CD4-positive, alpha-beta T cell (primary cell): ENCODE results near the gene IL31. TPM values are rescaled to one million over a fixed set of nuclear protein-coding genes. Genes with fewer than 3 reads are reported as not detected.

Experiments
- ATAC-seq: fragments of 200-7000 bp; cut with Tn5 transposase; one replicate; pipeline ENCODE4 v1.10.0; 2022; ENCODE audit warnings: mild to moderate bottlenecking; ENCODE audit not compliant: poor library complexity
- CTCF ChIA-PET: fragments of 350-600 bp; sonication (Branson Sonifier 250); formaldehyde crosslinking; loops from one replicate; lab custom pipeline; 2021; ENCODE audit warnings: antibody characterized with exemption, inconsistent platforms; lab: Charles Lee
- POLR2A ChIA-PET: fragments of 350-600 bp; sonication (Branson Sonifier 250); formaldehyde crosslinking; loops from one replicate; lab custom pipeline; 2021; ENCODE audit warnings: antibody characterized with exemption, inconsistent platforms; lab: Charles Lee
- DNase-seq, 14 experiments: peaks; one replicate each; pipeline ENCODE4 v3.0.0-alpha.2; 2013 to 2020; ENCODE audit warnings: mixed read lengths in 2 of 14
- H3K27ac ChIP-seq, 2 donors: one replicate each; pipeline versions ENCODE4 v1.5.1 to v1.7.0; 2013; ENCODE audit warnings: low read length in 2 of 2, low read depth in 1 of 2, mild to moderate bottlenecking in 1 of 2
- H3K27me3 ChIP-seq, 2 experiments: 1 replicate in 1 of 2; 2 replicates in 1 of 2; pipeline versions ENCODE4 v1.6.1 to v1.7.0; 2013; ENCODE audit warnings: low read length in 2 of 2, control low read depth in 1 of 2, mild to moderate bottlenecking in 1 of 2, moderate library complexity in 1 of 2; ENCODE audit not compliant: insufficient read depth in 2 of 2, control insufficient read depth in 1 of 2
- H3K36me3 ChIP-seq: one replicate; pipeline ENCODE4 v1.6.1; 2013; ENCODE audit warnings: low read length, control low read depth; ENCODE audit not compliant: insufficient read depth
- H3K4me1 ChIP-seq: one replicate; pipeline ENCODE4 v1.6.1; 2013; ENCODE audit warnings: low read length, control low read depth; ENCODE audit not compliant: insufficient read depth
- H3K4me3 ChIP-seq: one replicate; pipeline ENCODE4 v1.5.1; 2013; ENCODE audit warnings: mild to moderate bottlenecking, low read length, moderate library complexity
- H3K9me3 ChIP-seq, 2 experiments: 1 replicate in 1 of 2; 2 replicates in 1 of 2; pipeline versions ENCODE4 v1.6.1 to v1.7.0; 2013; ENCODE audit warnings: low read length in 2 of 2, mild to moderate bottlenecking in 2 of 2, control low read depth in 1 of 2, moderate library complexity in 1 of 2; ENCODE audit not compliant: control insufficient read depth in 1 of 2, insufficient read depth in 1 of 2
- H3K27ac Mint-ChIP-seq: one replicate; pipeline ENCODE4 v1.8.0; 2020; ENCODE audit warnings: mixed read lengths
- H3K27me3 Mint-ChIP-seq: one replicate; pipeline ENCODE4 v1.8.0; 2021; ENCODE audit warnings: mixed read lengths
- H3K36me3 Mint-ChIP-seq: one replicate; pipeline ENCODE4 v1.8.0; 2021; ENCODE audit warnings: low read depth, mixed read lengths
- H3K4me1 Mint-ChIP-seq: one replicate; pipeline ENCODE4 v1.8.0; 2021; ENCODE audit warnings: low read depth, mixed read lengths
- H3K4me3 Mint-ChIP-seq: one replicate; pipeline ENCODE4 v1.8.0; 2020; ENCODE audit warnings: mild to moderate bottlenecking, mixed read lengths
- H3K9me3 Mint-ChIP-seq: one replicate; pipeline ENCODE4 v1.8.0; 2020; ENCODE audit warnings: mixed read lengths
- intact Hi-C, 2 experiments: fragments of 100-400 bp; cut with DNase I in 1 of 2; cut with micrococcal nuclease in 1 of 2; formaldehyde crosslinking; loops; one replicate each; pipeline versions ENCODE4 v1.15.1 to v1.9.0; 2023 to 2025; cut with DNase I, micrococcal nuclease
- total RNA-seq, 174 experiments: library from RNA in 2 of 174; stranded (reverse) in 2 of 174; gene quantifications; one replicate each; pipeline ENCODE4 v1.2.3 and lab custom pipeline; 2021 to 2026
- TF ChIP-seq, protein P1 (sequence below): fragments of 200-600 bp; IDR thresholded peaks from one replicate; pipeline ENCODE4 v1.8.0; 2022; ENCODE audit warnings: antibody characterized with exemption, mild to moderate bottlenecking

IL31 gene
- total RNA-seq, 2 experiments from 2014 or later, result not detected

DNA sequence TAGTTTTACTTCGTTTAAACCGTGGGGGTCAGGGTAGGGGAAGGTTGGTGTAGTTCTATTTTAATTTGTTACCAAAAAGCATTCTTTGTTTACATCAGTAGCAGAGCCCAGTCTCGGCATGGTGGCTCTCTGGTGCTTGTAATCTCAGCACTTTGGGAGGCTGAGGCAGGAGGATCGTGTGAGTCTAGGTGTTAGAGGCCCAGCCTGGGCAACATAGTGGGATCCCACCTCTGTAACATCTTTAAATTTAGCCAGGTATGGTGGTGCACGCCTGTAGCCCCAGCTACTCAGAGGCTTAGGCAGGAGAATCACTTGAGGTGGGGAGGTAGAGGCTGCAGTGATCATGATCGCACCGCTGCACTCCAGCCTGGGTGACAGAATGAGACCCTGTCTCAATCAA, 11.1 kb upstream of the IL31 start:
- ChIA-PET CTCF (no interaction called here), POLR2A (no interaction called here)
- no peak overlapping the region for H3K4me3 Mint-ChIP-seq
- no peaks in the 10 kb centered on the region for H3K36me3 Mint-ChIP-seq
- no peaks in the 10 kb centered on the region for H3K27me3 ChIP-seq
- ATAC-seq (no peak), DNase-seq (no peak)
- peaks cover 14% of the 10 kb centered on the region for H3K4me1 ChIP-seq
- intact Hi-C loops, result loop anchor here in 1 of 2 experiments (5.0 kb wide), 1 partner anchor 48 kb away; no protein-coding TSS in a partner anchor
- H3K4me1 Mint-ChIP-seq, result peaks cover 3% of the 10 kb centered on the region
- TF ChIP-seq, protein P1, sequence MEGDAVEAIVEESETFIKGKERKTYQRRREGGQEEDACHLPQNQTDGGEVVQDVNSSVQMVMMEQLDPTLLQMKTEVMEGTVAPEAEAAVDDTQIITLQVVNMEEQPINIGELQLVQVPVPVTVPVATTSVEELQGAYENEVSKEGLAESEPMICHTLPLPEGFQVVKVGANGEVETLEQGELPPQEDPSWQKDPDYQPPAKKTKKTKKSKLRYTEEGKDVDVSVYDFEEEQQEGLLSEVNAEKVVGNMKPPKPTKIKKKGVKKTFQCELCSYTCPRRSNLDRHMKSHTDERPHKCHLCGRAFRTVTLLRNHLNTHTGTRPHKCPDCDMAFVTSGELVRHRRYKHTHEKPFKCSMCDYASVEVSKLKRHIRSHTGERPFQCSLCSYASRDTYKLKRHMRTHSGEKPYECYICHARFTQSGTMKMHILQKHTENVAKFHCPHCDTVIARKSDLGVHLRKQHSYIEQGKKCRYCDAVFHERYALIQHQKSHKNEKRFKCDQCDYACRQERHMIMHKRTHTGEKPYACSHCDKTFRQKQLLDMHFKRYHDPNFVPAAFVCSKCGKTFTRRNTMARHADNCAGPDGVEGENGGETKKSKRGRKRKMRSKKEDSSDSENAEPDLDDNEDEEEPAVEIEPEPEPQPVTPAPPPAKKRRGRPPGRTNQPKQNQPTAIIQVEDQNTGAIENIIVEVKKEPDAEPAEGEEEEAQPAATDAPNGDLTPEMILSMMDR, result no peak
- no peak overlapping the region for H3K4me3 ChIP-seq
- H3K27ac Mint-ChIP-seq, result no peak overlapping the region
- H3K9me3 Mint-ChIP-seq, result no peaks in the 10 kb centered on the region
- no peaks in the 10 kb centered on the region for H3K36me3 ChIP-seq
- H3K27ac ChIP-seq, result no peak overlapping the region
- no peaks in the 10 kb centered on the region for H3K9me3 ChIP-seq
- peaks cover 3% of the 10 kb centered on the region for H3K27me3 Mint-ChIP-seq

DNA sequence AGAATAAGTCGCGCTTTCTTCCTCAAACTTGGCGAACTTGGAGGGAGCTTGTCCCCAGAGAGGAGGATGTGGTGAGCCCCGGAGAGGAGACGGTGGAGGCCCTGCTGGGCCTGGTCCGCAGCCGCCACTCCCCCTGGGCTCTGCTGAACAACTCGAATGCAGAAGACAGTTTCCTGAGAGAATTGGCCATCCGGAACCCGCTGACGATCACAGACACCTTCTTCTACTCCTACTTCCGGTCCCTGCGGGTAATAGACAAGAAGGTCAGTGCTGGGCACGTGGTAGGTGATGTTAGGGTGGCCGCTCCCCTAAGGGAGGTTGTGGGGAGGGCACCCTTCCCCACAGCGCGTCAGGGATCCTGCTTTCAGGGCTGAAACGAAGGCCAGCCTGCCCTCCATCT, 10.5 kb upstream of the IL31 start:
- no peaks in the 10 kb centered on the region for H3K27me3 ChIP-seq
- H3K36me3 Mint-ChIP-seq, result no peaks in the 10 kb centered on the region
- no peak overlapping the region for H3K4me3 ChIP-seq
- peaks cover 3% of the 10 kb centered on the region for H3K27me3 Mint-ChIP-seq
- intact Hi-C loops, result no loop called here
- peaks cover 3% of the 10 kb centered on the region for H3K4me1 Mint-ChIP-seq
- no peak overlapping the region for H3K27ac Mint-ChIP-seq
- peaks cover 14% of the 10 kb centered on the region for H3K4me1 ChIP-seq
- DNase-seq (no peak), ATAC-seq (no peak)
- TF ChIP-seq, protein P1, result no peak
- H3K4me3 Mint-ChIP-seq, result peak overlapping the region; percentile 25
- no peak overlapping the region for H3K27ac ChIP-seq
- no peaks in the 10 kb centered on the region for H3K9me3 Mint-ChIP-seq
- H3K9me3 ChIP-seq, result no peaks in the 10 kb centered on the region
- POLR2A ChIA-PET, result no interaction called here
- H3K36me3 ChIP-seq, result no peaks in the 10 kb centered on the region
- CTCF ChIA-PET, result no interaction called here

DNA sequence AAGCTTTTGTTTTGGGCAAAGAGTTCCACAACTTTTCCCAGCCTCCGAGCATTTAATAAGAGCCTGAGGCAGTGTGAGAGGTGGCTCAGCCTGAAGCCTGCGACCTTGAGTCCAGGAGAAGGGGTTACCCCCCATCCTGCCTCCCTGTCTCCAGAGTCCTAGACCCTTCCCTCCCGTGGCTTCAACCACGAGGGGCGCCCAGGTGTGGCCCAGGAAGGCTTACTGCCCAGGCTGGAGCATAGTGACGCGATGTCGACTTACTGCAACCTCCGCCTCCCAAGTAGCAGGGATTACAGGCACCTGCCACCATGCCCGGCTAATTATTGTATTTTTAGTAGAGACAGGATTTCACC, 9.5 kb upstream of the IL31 start:
- H3K9me3 ChIP-seq, result no peaks in the 10 kb centered on the region
- TF ChIP-seq, protein P1, result no peak
- Mint-ChIP-seq H3K4me1 (peaks cover 3% of the 10 kb centered on the region), H3K36me3 (no peaks in the 10 kb centered on the region), H3K9me3 (no peaks in the 10 kb centered on the region), H3K27ac (no peak overlapping the region), H3K4me3 (no peak overlapping the region), H3K27me3 (peaks cover 3% of the 10 kb centered on the region)
- DNase-seq, result no peak
- H3K27me3 ChIP-seq, result no peaks in the 10 kb centered on the region
- H3K27ac ChIP-seq, result no peak overlapping the region
- H3K36me3 ChIP-seq, result no peaks in the 10 kb centered on the region
- intact Hi-C loops, result no loop called here
- ChIA-PET CTCF (no interaction called here), POLR2A (no interaction called here)
- peak overlapping the region; percentile 45 for H3K4me3 ChIP-seq
- ATAC-seq, result no peak
- peaks cover 14% of the 10 kb centered on the region for H3K4me1 ChIP-seq
